AG09309 (cell line): Measurements from ENCODE around the gene TSPAN14.

Experiments
- DNase-seq: peaks from one replicate; pipeline ENCODE4 v3.0.0-alpha.2; 2010; ENCODE audit warnings: low read depth
- H3K4me3 ChIP-seq: 2 replicates; pipeline ENCODE4 v1.5.1; 2011; ENCODE audit warnings: mild to moderate bottlenecking, low read depth, low read length, moderate library complexity; ENCODE audit not compliant: control insufficient read depth
- CTCF ChIP-seq: IDR thresholded peaks from 2 replicates; pipeline ENCODE4 v1.5.1; 2011; ENCODE audit warnings: mild to moderate bottlenecking, low read depth, low read length, inconsistent platforms; ENCODE audit not compliant: insufficient read depth, control insufficient read depth; ENCODE audit errors: missing control alignments

Gene TSPAN14

GRCh38 chr10:80409121-80409520, 45.0 kb upstream of the TSPAN14 start:
- DNase-seq = no peak
- no peak for TF ChIP-seq CTCF

GRCh38 chr10:80410122-80410521, 44.0 kb upstream of the TSPAN14 start:
- TF ChIP-seq CTCF = no peak
- no peak for DNase-seq
- no peak overlapping the region for H3K4me3 ChIP-seq

More at GRCh38 chr10:80409121-80409520, 45.0 kb upstream of the TSPAN14 start:
- H3K4me3 ChIP-seq = no peak overlapping the region

GRCh38 chr10:80410578-80411145, 43.4 kb upstream of the TSPAN14 start:
- no peak overlapping the region for H3K4me3 ChIP-seq
- no peak for DNase-seq
- no peak for TF ChIP-seq CTCF

DNA sequence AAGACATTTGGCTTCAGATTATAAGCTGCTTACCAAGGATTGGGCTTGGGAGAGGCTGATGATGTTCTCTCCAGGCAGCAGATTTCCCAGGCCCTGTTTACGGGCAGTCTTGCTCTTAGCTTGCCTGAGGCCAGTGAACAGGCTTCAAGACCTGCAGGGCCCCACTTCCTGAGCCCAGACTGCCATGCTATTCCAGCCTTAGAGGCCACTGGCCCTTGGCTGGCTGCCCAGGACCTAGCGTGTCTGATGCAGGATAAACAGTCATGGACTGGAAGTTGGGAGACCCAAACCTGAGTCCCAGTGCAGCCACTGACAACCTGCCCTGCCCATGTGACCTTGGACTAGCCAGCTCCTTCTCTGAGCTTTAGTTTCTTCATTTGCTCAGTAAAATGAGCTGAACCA, 42.8 kb upstream of the TSPAN14 start:
- no peak for TF ChIP-seq CTCF
- no peak for DNase-seq
- H3K4me3 ChIP-seq = no peak overlapping the region

GRCh38 chr10:80411681-80412220, 42.4 kb upstream of the TSPAN14 start:
- H3K4me3 ChIP-seq = no peak overlapping the region
- TF ChIP-seq CTCF = no peak
- no peak for DNase-seq

GRCh38 chr10:80412486-80412885, 41.6 kb upstream of the TSPAN14 start:
- no peak for TF ChIP-seq CTCF
- no peak for DNase-seq
- H3K4me3 ChIP-seq = no peak overlapping the region

DNA sequence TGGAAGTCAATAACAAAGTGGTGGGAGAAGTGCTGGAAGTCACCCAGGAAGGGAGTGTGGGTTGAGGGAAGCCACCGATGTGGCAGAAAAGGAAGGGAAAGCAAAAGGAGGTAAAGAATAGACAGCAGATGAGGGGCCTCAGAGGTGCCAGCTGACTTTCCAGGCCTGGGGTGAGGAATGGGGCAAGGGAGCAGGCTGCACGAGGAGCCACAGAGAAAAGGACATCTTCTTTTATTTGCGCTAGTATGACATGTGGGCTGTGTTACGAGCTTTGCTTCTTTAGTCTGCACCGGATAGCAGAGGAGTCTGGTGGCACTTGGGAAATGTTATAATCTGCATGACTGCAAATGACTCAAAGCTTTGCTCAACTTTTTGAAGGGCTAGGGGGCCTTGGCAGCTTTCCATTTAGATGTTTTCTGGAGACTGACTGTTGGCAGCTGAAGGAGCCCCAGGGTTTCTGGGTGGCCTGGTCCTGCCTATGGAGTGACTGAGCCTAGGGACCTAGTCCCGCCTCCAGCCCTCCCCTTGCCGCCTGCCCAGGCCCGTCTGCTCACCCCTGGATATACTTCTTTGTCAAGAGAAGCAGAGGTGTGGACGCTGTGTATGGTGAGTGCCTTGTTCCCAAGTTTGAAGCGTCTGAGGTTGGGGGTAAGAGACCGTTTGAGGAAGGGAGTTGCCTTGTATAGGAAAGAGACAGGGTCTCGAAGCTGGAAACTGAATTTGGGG, 40.7 kb upstream of the TSPAN14 start:
- DNase-seq = no peak
- H3K4me3 ChIP-seq = no peak overlapping the region
- TF ChIP-seq CTCF = no peak
